Measurements from ENCODE around the gene C1orf21. TPM values are rescaled to one million over a fixed set of nuclear protein-coding genes. Genes with fewer than 3 reads are reported as not detected.

C1orf21 gene
- polyA plus RNA-seq, 1 of the 3 experiments (the other 2 are of a cell fraction), result 4.8 TPM

DNA sequence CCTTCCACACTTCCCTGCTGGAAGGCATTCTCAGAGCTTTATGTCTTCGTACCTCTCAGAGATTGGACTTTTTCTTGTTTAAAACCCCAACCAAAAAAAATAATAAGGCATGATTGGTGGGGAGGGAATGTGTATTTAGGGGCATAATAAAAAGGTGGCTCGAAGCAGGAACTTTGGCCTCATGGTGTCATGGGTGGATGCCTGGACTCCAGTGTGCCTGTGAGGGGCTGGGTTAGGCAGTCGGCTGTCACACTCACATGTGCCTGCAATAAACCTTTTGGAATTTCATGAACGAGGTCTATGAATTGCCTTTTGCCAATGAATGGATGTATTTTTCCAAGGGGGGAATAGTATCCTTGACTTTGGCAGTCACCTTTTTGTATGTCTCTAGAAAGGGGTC, 236.6 kb downstream of the C1orf21 start (continued):
- TF ChIP-seq ZBTB33 (IDR thresholded peaks at IDR 0.05; ENCODE audit: borderline replicate concordance, low read depth), result no peak
- no peak for TF ChIP-seq SIN3A (IDR thresholded peaks at IDR 0.05; ENCODE audit: borderline replicate concordance, low read depth, low read length)
- no peak for TF ChIP-seq MAX (IDR thresholded peaks at IDR 0.05; ENCODE audit: low read depth)
- TF ChIP-seq, protein P1, sequence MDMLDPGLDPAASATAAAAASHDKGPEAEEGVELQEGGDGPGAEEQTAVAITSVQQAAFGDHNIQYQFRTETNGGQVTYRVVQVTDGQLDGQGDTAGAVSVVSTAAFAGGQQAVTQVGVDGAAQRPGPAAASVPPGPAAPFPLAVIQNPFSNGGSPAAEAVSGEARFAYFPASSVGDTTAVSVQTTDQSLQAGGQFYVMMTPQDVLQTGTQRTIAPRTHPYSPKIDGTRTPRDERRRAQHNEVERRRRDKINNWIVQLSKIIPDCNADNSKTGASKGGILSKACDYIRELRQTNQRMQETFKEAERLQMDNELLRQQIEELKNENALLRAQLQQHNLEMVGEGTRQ (IDR thresholded peaks at IDR 0.05; ENCODE audit: borderline replicate concordance, low read depth, low read length), result no peak
- no peak for TF ChIP-seq MXI1 (IDR thresholded peaks at IDR 0.05; ENCODE audit: low read depth, low read length)
- no peak for TF ChIP-seq ELF1 (IDR thresholded peaks at IDR 0.05)
- no peak for TF ChIP-seq YY1 (IDR thresholded peaks at IDR 0.05; ENCODE audit: low read depth)

DNA sequence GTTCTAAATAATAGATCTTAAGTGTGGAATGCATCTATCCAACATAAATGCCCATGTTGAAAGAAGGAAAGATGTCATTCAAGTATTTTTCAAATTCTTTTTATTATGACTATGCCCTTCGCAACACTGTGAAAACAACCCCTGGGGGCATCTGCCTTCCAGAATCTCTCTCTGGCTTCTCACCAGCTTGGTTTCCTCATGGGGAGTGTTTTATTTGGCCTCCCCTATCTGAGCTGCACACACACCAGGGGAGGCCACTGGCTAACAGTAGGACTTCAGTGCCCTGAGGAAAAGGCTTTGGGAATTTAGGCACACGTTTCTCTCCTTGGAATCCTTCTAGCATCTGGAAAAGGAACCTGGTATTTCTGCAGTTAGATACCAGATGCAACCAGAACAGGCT, 237.2 kb downstream of the C1orf21 start:
- no peak overlapping the region for H3K4me3 ChIP-seq (ENCODE audit: low read depth in 2 of 2, low read length in 1 of 2)
- POLR2A ChIA-PET, result no interaction called here
- H3K9me3 ChIP-seq, result no peaks in the 10 kb centered on the region
- peaks cover 3 to 26% of the 10 kb centered on the region in 2 experiments; a peak in 2 of 4 replicates for H3K4me1 ChIP-seq (ENCODE audit: control insufficient read depth in 1 of 2, insufficient read depth in 2 of 2, low read depth in 1 of 2, low read length in 1 of 2)
- CTCF ChIA-PET, result interaction anchor here (1.0 to 1.4 kb wide), 2 partner anchors 40 to 68 kb away, joined by 3 to 4 read pairs; no protein-coding TSS in a partner anchor
- DNase-seq, result no peak
- peaks cover 0 to 9% of the 10 kb centered on the region in 2 experiments for H3K36me3 ChIP-seq (replicated peaks in 1 of 2; ENCODE audit: control insufficient read depth in 1 of 2, insufficient read depth in 2 of 2, low read length in 1 of 2)
- H3K27me3 ChIP-seq (ENCODE audit: insufficient read depth), result no peaks in the 10 kb centered on the region
- TF ChIP-seq USF1 (IDR thresholded peaks at IDR 0.05; ENCODE audit: borderline replicate concordance, low read depth) (no peak), RCOR1 (IDR thresholded peaks at IDR 0.05; ENCODE audit: low read length) (no peak), GABPA (IDR thresholded peaks at IDR 0.05; ENCODE audit: low read depth) (no peak), SIN3A (IDR thresholded peaks at IDR 0.05; ENCODE audit: borderline replicate concordance, low read depth, low read length) (no peak), POLR2AphosphoS5 (IDR thresholded peaks at IDR 0.05; ENCODE audit: low read depth, low read length) (no peak), EP300 (IDR thresholded peaks at IDR 0.05; ENCODE audit: borderline replicate concordance in 1 of 2, low read depth in 1 of 2, low read length in 1 of 2) (no peak), RFX5 (IDR thresholded peaks at IDR 0.05; ENCODE audit: low read length) (no peak), ZBTB33 (IDR thresholded peaks at IDR 0.05; ENCODE audit: borderline replicate concordance, low read depth) (no peak), TAF1 (IDR thresholded peaks at IDR 0.05; ENCODE audit: borderline replicate concordance, low read depth, low read length) (no peak), SMC3 (IDR thresholded peaks at IDR 0.05; ENCODE audit: low read depth, low read length) (no peak), RAD21 (IDR thresholded peaks at IDR 0.05; ENCODE audit: low read length) (no peak), GATA2 (CRISPR knock-in tag; IDR thresholded peaks at IDR 0.05) (no peak), REST (IDR thresholded peaks at IDR 0.05; ENCODE audit: low read depth, low read length) (no peak), FOXJ3 (CRISPR knock-in tag; IDR thresholded peaks at IDR 0.05) (no peak)
- TF ChIP-seq, protein P2, sequence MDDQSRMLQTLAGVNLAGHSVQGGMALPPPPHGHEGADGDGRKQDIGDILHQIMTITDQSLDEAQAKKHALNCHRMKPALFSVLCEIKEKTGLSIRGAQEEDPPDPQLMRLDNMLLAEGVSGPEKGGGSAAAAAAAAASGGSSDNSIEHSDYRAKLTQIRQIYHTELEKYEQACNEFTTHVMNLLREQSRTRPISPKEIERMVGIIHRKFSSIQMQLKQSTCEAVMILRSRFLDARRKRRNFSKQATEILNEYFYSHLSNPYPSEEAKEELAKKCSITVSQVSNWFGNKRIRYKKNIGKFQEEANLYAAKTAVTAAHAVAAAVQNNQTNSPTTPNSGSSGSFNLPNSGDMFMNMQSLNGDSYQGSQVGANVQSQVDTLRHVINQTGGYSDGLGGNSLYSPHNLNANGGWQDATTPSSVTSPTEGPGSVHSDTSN (IDR thresholded peaks at IDR 0.05), result no peak
- H3K9me2 ChIP-seq, result no peaks in the 10 kb centered on the region
- H2AFZ ChIP-seq (ENCODE audit: low read depth), result no peak overlapping the region
- 88% methylated on average over 2 of the region's 2 CpGs for WGBS (ENCODE audit: low lambda C conversion rate)
- no peak overlapping the region for H3K27ac ChIP-seq (ENCODE audit: low read depth in 2 of 2, low read length in 1 of 2)
- no peak overlapping the region for H3K4me2 ChIP-seq
- no peak overlapping the region for H3K9ac ChIP-seq
- H3F3A ChIP-seq (replicated peaks; ENCODE audit: insufficient read depth), result no peaks in the 10 kb centered on the region
- no peaks in the 10 kb centered on the region for H3K79me2 ChIP-seq (ENCODE audit: insufficient read depth)
- no peaks in the 10 kb centered on the region for H4K20me1 ChIP-seq (ENCODE audit: insufficient read depth)

All from SK-N-SH (cell line).